GM12878 (cell line): ENCODE measurements around the gene UBL4B. TPM values are rescaled to one million over a fixed set of nuclear protein-coding genes. Genes with fewer than 3 reads are reported as not detected.

ENCODE experiments used
- ATAC-seq: fragments of 200-7000 bp; cut with Tn5 transposase; 3 replicates; pipeline ENCODE4 v1.9.1; 2020; ENCODE audit warnings: mild to moderate bottlenecking, moderate library complexity
- BruUV-seq: library from RNA; stranded (reverse); fragments of 400-500 nt; replicated peaks from 2 replicates; lab custom pipeline; 2021; lab: Mats Ljungman, UMichigan
- CTCF ChIA-PET: fragments of 300-600 bp; sonication (Branson Sonifier 250); formaldehyde crosslinking; extraction: SDS; loops from one replicate; lab custom pipeline; 2021; ENCODE audit warnings: inconsistent platforms; lab: Yijun Ruan, JAX
- POLR2A ChIA-PET: fragments of 350-600 bp; formaldehyde crosslinking; extraction: SDS; loops from one replicate; lab custom pipeline; 2021; ENCODE audit warnings: inconsistent platforms; lab: Charles Lee
- RAD21 ChIA-PET: fragments of 300-600 bp; sonication (Branson Sonifier 250); formaldehyde crosslinking; loops from one replicate; lab custom pipeline; 2023; ENCODE audit warnings: antibody characterized with exemption; ENCODE audit not compliant: unreplicated experiment; lab: Charles Lee
- SMC1A ChIA-PET: fragments of 300-600 bp; sonication (Branson Sonifier 250); formaldehyde crosslinking; loops from one replicate; lab custom pipeline; 2023; ENCODE audit not compliant: unreplicated experiment, uncharacterized antibody; lab: Charles Lee
- DNase-seq: peaks from one replicate; pipeline ENCODE4 v3.0.0-alpha.2; 2011; ENCODE audit warnings: low read depth, low spot score
- FAIRE-seq: peaks from 3 replicates; lab custom pipeline; 2011; peaks lifted over from hg19 to GRCh38; lab: Jason Lieb, UNC
- H2AFZ ChIP-seq: 2 replicates; pipeline ENCODE4 v1.6.0; 2011; ENCODE audit warnings: low read depth, low read length, control low read depth; ENCODE audit not compliant: control insufficient read depth
- H3K27ac ChIP-seq: 2 replicates; pipeline ENCODE4 v1.5.1; 2011; ENCODE audit warnings: control low read depth; ENCODE audit not compliant: control insufficient read depth, insufficient read depth
- H3K27me3 ChIP-seq, 2 experiments: replicated peaks in 1 of 2; 2 replicates each; pipeline versions ENCODE4 v1.6.0 to v1.6.1; 2011; ENCODE audit warnings: low read length in 1 of 2; ENCODE audit not compliant: control insufficient read depth in 2 of 2, insufficient read depth in 2 of 2
- H3K36me3 ChIP-seq, 2 experiments: 2 replicates each; pipeline ENCODE4 v1.5.1; 2011; ENCODE audit warnings: low read length in 1 of 2; ENCODE audit not compliant: control insufficient read depth in 2 of 2, insufficient read depth in 2 of 2
- H3K4me1 ChIP-seq: 2 replicates; pipeline ENCODE4 v1.6.1; 2011; ENCODE audit warnings: mild to moderate bottlenecking, low read length, moderate library complexity, mixed read lengths; ENCODE audit not compliant: control insufficient read depth, insufficient read depth
- H3K4me2 ChIP-seq: 2 replicates; pipeline ENCODE4 v1.6.0; 2011; ENCODE audit warnings: control low read depth; ENCODE audit not compliant: control insufficient read depth, insufficient read depth
- H3K4me3 ChIP-seq: fragments of 200-600 bp; sonication (generic); 2 replicates; pipeline ENCODE4 v1.5.1; 2016
- H3K79me2 ChIP-seq: 2 replicates; pipeline ENCODE4 v1.6.0; 2011; ENCODE audit warnings: low read length; ENCODE audit not compliant: control insufficient read depth, insufficient read depth
- H3K9ac ChIP-seq: 2 replicates; pipeline ENCODE4 v1.8.0; 2011; ENCODE audit warnings: low read length, control low read depth, mixed read lengths; ENCODE audit not compliant: control insufficient read depth, insufficient read depth
- H3K9me3 ChIP-seq: replicated peaks from 3 replicates; pipeline ENCODE4 v1.5.1; 2011; ENCODE audit warnings: mild to moderate bottlenecking, low read length; ENCODE audit not compliant: control insufficient read depth, insufficient read depth
- H4K20me1 ChIP-seq: 2 replicates; pipeline ENCODE4 v1.6.0; 2011; ENCODE audit not compliant: control insufficient read depth, insufficient read depth
- BCL11A ChIP-seq: IDR thresholded peaks from 2 replicates; pipeline ENCODE4 v1.6.1; 2011; ENCODE audit warnings: low read depth, low read length
- CHD2 ChIP-seq: IDR thresholded peaks from 2 replicates; pipeline ENCODE4 v1.6.1; 2011; ENCODE audit warnings: low read depth, low read length, improper control_type of control experiment, borderline replicate concordance
- FOS ChIP-seq: IDR thresholded peaks from 3 replicates; pipeline ENCODE4 v1.6.1; 2011; ENCODE audit warnings: borderline replicate concordance; ENCODE audit not compliant: insufficient read length; ENCODE audit errors: extremely low read depth
- HDAC6 ChIP-seq: fragments of 200-600 bp; sonication (generic); IDR thresholded peaks from one replicate; pipeline ENCODE4 v1.8.0; 2017; ENCODE audit warnings: antibody characterized with exemption; ENCODE audit not compliant: unreplicated experiment
- IKZF2 ChIP-seq, 2 experiments: fragments of 450-650 bp; IDR thresholded peaks; 2 replicates each; pipeline ENCODE4 v1.6.1; 2017; ENCODE audit warnings: mild to moderate bottlenecking in 2 of 2, moderate library complexity in 2 of 2
- JUNB ChIP-seq: IDR thresholded peaks from 2 replicates; pipeline ENCODE4 v1.6.1; 2016; ENCODE audit warnings: antibody characterized with exemption, mild to moderate bottlenecking
- KLF5 ChIP-seq: fragments of 450-650 bp; IDR thresholded peaks from 2 replicates; pipeline ENCODE4 v1.6.1; 2014; ENCODE audit warnings: mild to moderate bottlenecking; ENCODE audit not compliant: partially characterized antibody
- LARP7 ChIP-seq: fragments of 450-650 bp; IDR thresholded peaks from 2 replicates; pipeline ENCODE4 v1.6.1; 2017; ENCODE audit warnings: mild to moderate bottlenecking
- MLLT1 ChIP-seq: fragments of 450-650 bp; IDR thresholded peaks from 2 replicates; pipeline ENCODE4 v1.6.1; 2016; ENCODE audit warnings: mild to moderate bottlenecking
- MYB ChIP-seq: fragments of 150-350 bp; IDR thresholded peaks from 2 replicates; pipeline ENCODE4 v1.6.1; 2014; ENCODE audit warnings: mild to moderate bottlenecking, low read depth, low read length, borderline replicate concordance
- POLR2A ChIP-seq: IDR thresholded peaks from 2 replicates; pipeline ENCODE4 v1.6.1; 2011; ENCODE audit warnings: low read depth, mild to moderate bottlenecking, low read length
- POLR2AphosphoS2 ChIP-seq: IDR thresholded peaks from 2 replicates; pipeline ENCODE4 v1.6.1; 2011; ENCODE audit warnings: low read depth, mild to moderate bottlenecking, low read length, improper control_type of control experiment, moderate library complexity
- RBBP5 ChIP-seq: fragments of 200-600 bp; sonication (generic); conservative IDR thresholded peaks from 2 replicates; pipeline ENCODE4 v1.6.1; 2016
- RELA ChIP-seq: fragments of 450-650 bp; IDR thresholded peaks from 2 replicates; pipeline ENCODE4 v1.8.0; 2014; ENCODE audit warnings: borderline replicate concordance; ENCODE audit not compliant: partially characterized antibody
- RUNX3 ChIP-seq: IDR thresholded peaks from 2 replicates; pipeline ENCODE4 v1.6.1; 2012; ENCODE audit warnings: low read length, inconsistent platforms
- SMAD5 ChIP-seq: IDR thresholded peaks from 2 replicates; pipeline ENCODE4 v1.6.1; 2016; ENCODE audit warnings: antibody characterized with exemption, low read depth
- SUZ12 ChIP-seq: fragments of 200-600 bp; sonication (generic); IDR thresholded peaks from one replicate; pipeline ENCODE4 v1.6.1; 2018; ENCODE audit warnings: antibody characterized with exemption, mild to moderate bottlenecking; ENCODE audit not compliant: unreplicated experiment
- YY1 ChIP-seq: IDR thresholded peaks from 2 replicates; pipeline ENCODE4 v1.6.1; 2011; ENCODE audit warnings: low read depth, mild to moderate bottlenecking, low read length
- ZNF687 ChIP-seq: fragments of 450-650 bp; IDR thresholded peaks from 2 replicates; pipeline ENCODE4 v1.6.1; 2017; ENCODE audit warnings: mild to moderate bottlenecking, moderate library complexity
- WGBS: methylation state at CpG from one replicate; pipeline ENCODE4 v1.1.6; 2016; ENCODE audit warnings: low lambda C conversion rate; ENCODE audit not compliant: insufficient replicate concordance, insufficient coverage; ENCODE audit errors: missing lambda C conversion rate; 5-methylcytosine and 5-hydroxymethylcytosine counted together
- in situ Hi-C: fragments of 300-500 bp; cut with MboI; formaldehyde crosslinking; loops from 9 replicates; pipeline ENCODE4 v1.14.3; 2018; ENCODE audit warnings: mixed read lengths
- intact Hi-C: fragments of 100-400 bp; cut with micrococcal nuclease; formaldehyde crosslinking; loops from one replicate; pipeline ENCODE4 v1.14.2; 2022; ENCODE audit not compliant: unreplicated experiment
- polyA plus RNA-seq, 11 experiments: library from polyadenylated mRNA; depleted of rRNA in 4 of 11; unstranded in 6 of 11; stranded (reverse) in 5 of 11; fragments of >200 nt; fragmentation: Nextera tagmentation in 4 of 11; fragmentation: Illumina TruSeq in 1 of 11; extraction: Ambion mirVana in 4 of 11; extraction: Trizol in 1 of 11; gene quantifications; 1 replicate in 1 of 11; 2 replicates in 10 of 11; pipeline versions ENCODE4 v1.2.1 to v1.2.3, GENCODE V29; 2011 to 2016; ENCODE audit warnings: inconsistent platforms in 2 of 11, missing spikeins in 2 of 11, low read depth in 1 of 11
- total RNA-seq, 4 experiments: library from RNA; depleted of rRNA in 3 of 4; stranded (reverse); fragments of >200 nt in 3 of 4; fragmentation: Illumina TruSeq in 1 of 4; extraction: Trizol in 1 of 4; gene quantifications; 2 replicates each; pipeline versions ENCODE4 v1.2.1 to v1.2.3, GENCODE V29; 2013 to 2021

UBL4B gene
- total and polyA plus RNA-seq, 10 of the 15 experiments (the other 5 are each of a cell fraction or from before 2014, with no cell fraction given), result 0.06 to 0.15 TPM; not detected in 8

- no peaks in the 10 kb centered on the region for H3K36me3 ChIP-seq
- ATAC-seq, result peak; percentile 75
- no TSS peak for BruUV-seq
- H4K20me1 ChIP-seq, result no peaks in the 10 kb centered on the region
- H3K4me1 ChIP-seq, result peaks cover 5% of the 10 kb centered on the region; the same call in 1 of the 2 replicates
- ChIA-PET RAD21 (no interaction called here), SMC1A (no interaction called here), CTCF (no interaction called here), POLR2A (no interaction called here)
- in situ Hi-C loops, result no loop called here
- peaks cover 0 to 8% of the 10 kb centered on the region in 2 experiments; a peak in 2 of 4 replicates for H3K27me3 ChIP-seq
- intact Hi-C loops, result loop anchor here (10.0 kb wide), 1 partner anchor 380 kb away; no protein-coding TSS in a partner anchor
- peak overlapping the region; percentile 52 for H2AFZ ChIP-seq
- H3K9ac ChIP-seq, result peak overlapping the region; percentile 3; the same call in 1 of the 2 replicates
- peak; percentile 27 for DNase-seq
- peak overlapping the region; percentile 65 for H3K4me2 ChIP-seq
- no peaks in the 10 kb centered on the region for H3K79me2 ChIP-seq
- H3K4me3 ChIP-seq, result peak overlapping the region; percentile 65
- H3K9me3 ChIP-seq, result no peaks in the 10 kb centered on the region
- FAIRE-seq, result peak; percentile 31
- 3% methylated on average over 72 of the region's 72 CpGs for WGBS
- H3K27ac ChIP-seq, result no peak overlapping the region
- TF ChIP-seq HDAC6 (peak; percentile 81), JUNB (0 out of 2 replicates have a peak, but pooled peaks have one; percentile 9), SMAD5 (no peak), POLR2AphosphoS2 (no peak), FOS (no peak), CHD2 (no peak), SUZ12 (peak; percentile 10), KLF5 (no peak), RBBP5 (no peak), MYB (no peak), ZNF687 (no peak), MLLT1 (no peak), IKZF2 (IDR thresholded peaks at IDR 0.05) (no peak), RELA (no peak), RUNX3 (0 out of 2 replicates have a peak, but pooled peaks have one; percentile 9), BCL11A (0 out of 2 replicates have a peak, but pooled peaks have one; percentile 7), POLR2A (peak; percentile 75), LARP7 (no peak), YY1 (0 out of 2 replicates have a peak, but pooled peaks have one; percentile 26)
Observed at GRCh38 chr1:110084227-110085078, 27.8 kb upstream of the UBL4B start.
